HL-60 (cell line): ENCODE data around the gene RBFOX1.

ENCODE experiments used
- DNase-seq, 2 experiments: peaks; one replicate each; pipeline ENCODE4 v3.0.0-alpha.2; 2010 to 2020; ENCODE audit warnings: low read depth in 1 of 2, low spot score in 1 of 2
- H3K27ac ChIP-seq: fragments of 250-450 bp; sonication (Bioruptor Pico); replicated peaks from 2 replicates; pipeline ENCODE4 v1.5.1; 2020; ENCODE audit warnings: mild to moderate bottlenecking, moderate library complexity
- H3K27me3 ChIP-seq: fragments of 250-450 bp; sonication (Bioruptor Pico); 2 replicates; pipeline ENCODE4 v1.5.1; 2021; ENCODE audit warnings: mild to moderate bottlenecking, moderate library complexity; ENCODE audit not compliant: insufficient read depth, poor library complexity, severe bottlenecking
- H3K4me3 ChIP-seq: replicated peaks from 2 replicates; pipeline ENCODE4 v1.5.1; 2011; ENCODE audit warnings: mild to moderate bottlenecking, control low read depth, low read length; ENCODE audit not compliant: insufficient read depth
- GABPA ChIP-seq: IDR thresholded peaks from 2 replicates; pipeline ENCODE4 v1.6.1; 2012; ENCODE audit warnings: low read depth
- POLR2AphosphoS5 ChIP-seq: IDR thresholded peaks from 2 replicates; pipeline ENCODE4 v1.6.1; 2012; ENCODE audit warnings: low read depth
- SPI1 ChIP-seq: IDR thresholded peaks from 2 replicates; pipeline ENCODE4 v1.6.1; 2012; ENCODE audit warnings: low read depth, mild to moderate bottlenecking, borderline replicate concordance
- TF ChIP-seq, protein P1 (sequence below): IDR thresholded peaks from one replicate; pipeline ENCODE4 v1.5.1; 2011; ENCODE audit warnings: low read length, control low read depth, inconsistent platforms; ENCODE audit not compliant: insufficient read depth
- TF ChIP-seq, protein P2 (sequence below): IDR thresholded peaks from 2 replicates; pipeline ENCODE4 v1.6.1; 2012; ENCODE audit warnings: low read depth; ENCODE audit not compliant: insufficient replicate concordance

RBFOX1 gene

GRCh38 chr16:7313170-7313569 is 19.5 kb upstream of the RBFOX1 start:
- no peak for DNase-seq
- TF ChIP-seq POLR2AphosphoS5 (no peak), SPI1 (no peak), GABPA (no peak)
- TF ChIP-seq, protein P1, sequence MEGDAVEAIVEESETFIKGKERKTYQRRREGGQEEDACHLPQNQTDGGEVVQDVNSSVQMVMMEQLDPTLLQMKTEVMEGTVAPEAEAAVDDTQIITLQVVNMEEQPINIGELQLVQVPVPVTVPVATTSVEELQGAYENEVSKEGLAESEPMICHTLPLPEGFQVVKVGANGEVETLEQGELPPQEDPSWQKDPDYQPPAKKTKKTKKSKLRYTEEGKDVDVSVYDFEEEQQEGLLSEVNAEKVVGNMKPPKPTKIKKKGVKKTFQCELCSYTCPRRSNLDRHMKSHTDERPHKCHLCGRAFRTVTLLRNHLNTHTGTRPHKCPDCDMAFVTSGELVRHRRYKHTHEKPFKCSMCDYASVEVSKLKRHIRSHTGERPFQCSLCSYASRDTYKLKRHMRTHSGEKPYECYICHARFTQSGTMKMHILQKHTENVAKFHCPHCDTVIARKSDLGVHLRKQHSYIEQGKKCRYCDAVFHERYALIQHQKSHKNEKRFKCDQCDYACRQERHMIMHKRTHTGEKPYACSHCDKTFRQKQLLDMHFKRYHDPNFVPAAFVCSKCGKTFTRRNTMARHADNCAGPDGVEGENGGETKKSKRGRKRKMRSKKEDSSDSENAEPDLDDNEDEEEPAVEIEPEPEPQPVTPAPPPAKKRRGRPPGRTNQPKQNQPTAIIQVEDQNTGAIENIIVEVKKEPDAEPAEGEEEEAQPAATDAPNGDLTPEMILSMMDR, result no peak
- TF ChIP-seq, protein P2, sequence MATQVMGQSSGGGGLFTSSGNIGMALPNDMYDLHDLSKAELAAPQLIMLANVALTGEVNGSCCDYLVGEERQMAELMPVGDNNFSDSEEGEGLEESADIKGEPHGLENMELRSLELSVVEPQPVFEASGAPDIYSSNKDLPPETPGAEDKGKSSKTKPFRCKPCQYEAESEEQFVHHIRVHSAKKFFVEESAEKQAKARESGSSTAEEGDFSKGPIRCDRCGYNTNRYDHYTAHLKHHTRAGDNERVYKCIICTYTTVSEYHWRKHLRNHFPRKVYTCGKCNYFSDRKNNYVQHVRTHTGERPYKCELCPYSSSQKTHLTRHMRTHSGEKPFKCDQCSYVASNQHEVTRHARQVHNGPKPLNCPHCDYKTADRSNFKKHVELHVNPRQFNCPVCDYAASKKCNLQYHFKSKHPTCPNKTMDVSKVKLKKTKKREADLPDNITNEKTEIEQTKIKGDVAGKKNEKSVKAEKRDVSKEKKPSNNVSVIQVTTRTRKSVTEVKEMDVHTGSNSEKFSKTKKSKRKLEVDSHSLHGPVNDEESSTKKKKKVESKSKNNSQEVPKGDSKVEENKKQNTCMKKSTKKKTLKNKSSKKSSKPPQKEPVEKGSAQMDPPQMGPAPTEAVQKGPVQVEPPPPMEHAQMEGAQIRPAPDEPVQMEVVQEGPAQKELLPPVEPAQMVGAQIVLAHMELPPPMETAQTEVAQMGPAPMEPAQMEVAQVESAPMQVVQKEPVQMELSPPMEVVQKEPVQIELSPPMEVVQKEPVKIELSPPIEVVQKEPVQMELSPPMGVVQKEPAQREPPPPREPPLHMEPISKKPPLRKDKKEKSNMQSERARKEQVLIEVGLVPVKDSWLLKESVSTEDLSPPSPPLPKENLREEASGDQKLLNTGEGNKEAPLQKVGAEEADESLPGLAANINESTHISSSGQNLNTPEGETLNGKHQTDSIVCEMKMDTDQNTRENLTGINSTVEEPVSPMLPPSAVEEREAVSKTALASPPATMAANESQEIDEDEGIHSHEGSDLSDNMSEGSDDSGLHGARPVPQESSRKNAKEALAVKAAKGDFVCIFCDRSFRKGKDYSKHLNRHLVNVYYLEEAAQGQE, result no peak
- Histone ChIP-seq H3K27ac (no peak overlapping the region), H3K4me3 (no peak overlapping the region), H3K27me3 (peaks cover 2% of the 10 kb centered on the region)

DNA sequence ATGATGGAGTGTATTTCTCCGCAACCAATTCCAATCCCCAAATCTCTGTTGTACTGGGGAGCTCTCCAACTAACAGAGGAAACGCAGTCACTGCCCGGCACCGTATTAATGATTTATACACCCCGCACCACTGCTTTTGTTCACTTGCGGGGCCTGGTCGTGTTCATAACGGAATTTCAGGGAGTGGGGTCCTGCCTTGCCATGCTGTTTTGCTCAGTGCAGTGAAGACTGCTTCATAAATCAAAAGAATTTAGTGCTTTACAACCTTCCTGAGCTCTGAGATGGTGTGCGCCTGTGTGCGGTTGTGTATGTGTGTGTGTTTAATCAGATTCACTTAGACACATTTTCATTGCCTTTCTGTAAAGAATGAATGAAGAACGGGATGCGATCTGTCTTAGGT is 18.5 kb upstream of the RBFOX1 start:
- H3K4me3 ChIP-seq, result no peak overlapping the region
- H3K27me3 ChIP-seq, result peaks cover 2% of the 10 kb centered on the region
- DNase-seq, result no peak
- no peak for TF ChIP-seq SPI1
- TF ChIP-seq, protein P1, result no peak
- no peak for TF ChIP-seq GABPA
- TF ChIP-seq POLR2AphosphoS5, result no peak
- TF ChIP-seq, protein P2, result no peak
- H3K27ac ChIP-seq, result no peak overlapping the region

GRCh38 chr16:7315813-7316212 is 16.8 kb upstream of the RBFOX1 start:
- Histone ChIP-seq H3K27ac (no peak overlapping the region), H3K27me3 (peaks cover 2% of the 10 kb centered on the region), H3K4me3 (no peak overlapping the region)
- TF ChIP-seq SPI1 (no peak), GABPA (no peak), POLR2AphosphoS5 (no peak)
- TF ChIP-seq, protein P1, result no peak
- TF ChIP-seq, protein P2, result no peak
- no peak for DNase-seq
